Measurements from ENCODE around the gene CEP112. TPM values are rescaled to one million over a fixed set of nuclear protein-coding genes. Genes with fewer than 3 reads are reported as not detected.

The CEP112 gene
- total and polyA plus RNA-seq, 2 of the 8 experiments (the other 6 are each of a cell fraction or from before 2014, with no cell fraction given): 0.62 to 3.1 TPM

DNA sequence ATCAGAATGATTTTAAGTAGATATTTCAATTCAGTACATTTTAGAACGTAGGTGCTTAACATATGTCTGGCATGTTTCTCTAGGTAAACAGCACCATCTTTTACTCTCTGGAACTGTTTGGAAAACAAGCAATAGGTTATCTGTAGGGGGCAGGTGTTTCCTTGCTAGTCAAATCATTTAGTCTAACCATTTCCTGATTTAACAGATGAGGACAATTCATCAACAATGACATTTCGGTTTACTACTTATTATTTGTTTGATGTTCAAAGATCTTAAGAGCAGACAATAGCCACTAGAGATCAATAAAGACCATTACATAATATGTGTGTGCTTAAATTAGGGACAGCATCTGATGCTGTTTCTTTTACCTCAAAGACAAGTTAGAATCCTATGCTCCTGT lies 173.1 kb downstream of the CEP112 start:
- no peak overlapping the region for H4K5ac ChIP-seq (ENCODE audit: insufficient read length, low read depth, low read length)
- ChIA-PET CTCF (ENCODE audit: partially characterized antibody) (no interaction called here), POLR2A (ENCODE audit: partially characterized antibody) (no interaction called here)
- no peak overlapping the region for H3K4me3 ChIP-seq (ENCODE audit: extremely low read depth in 1 of 4, insufficient read depth in 2 of 4, low read depth in 3 of 4, low read length in 4 of 4)
- H3K27ac ChIP-seq (ENCODE audit: low read depth, low read length): no peak overlapping the region
- H3K27me3 ChIP-seq (replicated peaks in 1 of 4; ENCODE audit: control insufficient read depth in 3 of 4, extremely low read depth in 1 of 4, insufficient read depth in 3 of 4, low read length in 3 of 4): no peaks in the 10 kb centered on the region
- DNase-seq (ENCODE audit: low read depth in 1 of 2, low spot score in 2 of 2): no peak
- H4K20me1 ChIP-seq (replicated peaks in 1 of 2; ENCODE audit: control insufficient read depth in 1 of 2, insufficient read depth in 2 of 2, low read length in 2 of 2): no peaks in the 10 kb centered on the region
- H3K9ac ChIP-seq (replicated peaks in 1 of 4; ENCODE audit: extremely low read depth in 1 of 4, low read depth in 3 of 4, low read length in 3 of 4): no peak overlapping the region
- no peak overlapping the region for H2BK15ac ChIP-seq (ENCODE audit: low read length)
- no peak overlapping the region for H3K56ac ChIP-seq (replicated peaks; ENCODE audit: insufficient read length, low read depth, low read length)
- H2BK20ac ChIP-seq (ENCODE audit: low read length): no peak overlapping the region
- no peak overlapping the region for H2BK120ac ChIP-seq (replicated peaks; ENCODE audit: low read depth, low read length)
- H4K91ac ChIP-seq (replicated peaks; ENCODE audit: insufficient read length, low read length): no peak overlapping the region
- H2AFZ ChIP-seq (ENCODE audit: low read length): no peak overlapping the region
- no peaks in the 10 kb centered on the region for H3K23me2 ChIP-seq (ENCODE audit: low read depth, low read length)
- no peak overlapping the region for H4K8ac ChIP-seq (ENCODE audit: extremely low read depth, insufficient read depth, low read length)
- H3K4me2 ChIP-seq (ENCODE audit: insufficient read depth in 1 of 2, low read depth in 2 of 2, low read length in 2 of 2): no peak overlapping the region
- TF ChIP-seq TBP (IDR thresholded peaks at IDR 0.05; ENCODE audit: low read depth, low read length): no peak
- no peak for TF ChIP-seq TCF12 (IDR thresholded peaks at IDR 0.05; ENCODE audit: low read depth, low read length)
- no peak for TF ChIP-seq EZH2 (IDR thresholded peaks at IDR 0.05; ENCODE audit: low read depth, low read length, severe bottlenecking)
- no peak for TF ChIP-seq SUZ12 (IDR thresholded peaks at IDR 0.05; ENCODE audit: low read length)
- no peak overlapping the region for H3K4ac ChIP-seq (replicated peaks; ENCODE audit: insufficient read length, low read depth, low read length)
- H3K79me2 ChIP-seq (ENCODE audit: control insufficient read depth in 1 of 2, insufficient read depth in 2 of 2, low read length in 2 of 2): no peaks in the 10 kb centered on the region
- WGBS, 2 experiments (ENCODE audit: extremely low coverage in 1 of 2, insufficient coverage in 1 of 2, insufficient read length in 1 of 2, insufficient replicate concordance in 2 of 2, low coverage in 1 of 2, low lambda C conversion rate in 2 of 2, missing lambda C conversion rate in 1 of 2): 57% methylated on average over 2 of the region's 2 CpGs; no CpG with 5 or more reads in 1 of the 2 experiments
- 0 out of 4 replicates have a peak, but pooled peaks cover 0 to 5% of the 10 kb centered on the region in 2 experiments for H3K9me3 ChIP-seq (ENCODE audit: insufficient read depth in 2 of 2, low read depth in 1 of 2, low read length in 1 of 2)
- no peaks in the 10 kb centered on the region for H3K4me1 ChIP-seq (replicated peaks in 1 of 4; ENCODE audit: control insufficient read depth in 3 of 4, insufficient read depth in 4 of 4, low read length in 3 of 4)
- no peak overlapping the region for H3K18ac ChIP-seq (ENCODE audit: extremely low read depth, low read length)
- H3K36me3 ChIP-seq (ENCODE audit: control insufficient read depth in 2 of 4, insufficient read depth in 4 of 4, low read length in 3 of 4): no peaks in the 10 kb centered on the region; a peak in 1 of 8 replicates
- H3K14ac ChIP-seq (ENCODE audit: insufficient read length): no peak overlapping the region
- no peak for FAIRE-seq
- H2AK5ac ChIP-seq (ENCODE audit: low read depth, low read length): no peak overlapping the region
- no peak overlapping the region for H2BK5ac ChIP-seq (ENCODE audit: low read depth, low read length)
- no peaks in the 10 kb centered on the region for H3K79me1 ChIP-seq (ENCODE audit: low read depth, low read length)
- no peak overlapping the region for H3K23ac ChIP-seq (ENCODE audit: insufficient read length)
- H2BK12ac ChIP-seq (ENCODE audit: low read depth, low read length): no peak overlapping the region

Data from H1 (cell line).